ENCODE results near the gene PPP2R1A. TPM values are rescaled to one million over a fixed set of nuclear protein-coding genes. Genes with fewer than 3 reads are reported as not detected.
"Not testable (repeated sequence)": the region's sequence is repeated elsewhere in the genome, so short reads cannot be mapped to it uniquely, and the experiment has no call there.

Gene PPP2R1A
- total RNA-seq, 2 donors from 2014 or later: 241 to 252 TPM

GRCh38 chr19:52190487-52191293 lies 838 bp downstream of the PPP2R1A start:
- ATAC-seq (no peak), DNase-seq (ENCODE audit: low spot score) (no peak)
- H3K36me3 Mint-ChIP-seq: peaks cover 13% of the 10 kb centered on the region
- no peaks in the 10 kb centered on the region for H3K27me3 Mint-ChIP-seq
- peak overlapping the region; percentile 86 for H3K4me3 Mint-ChIP-seq
- H3K4me1 Mint-ChIP-seq (ENCODE audit: low read depth in 2 of 2): peaks cover 36 to 45% of the 10 kb centered on the region in 2 donors
- no peaks in the 10 kb centered on the region for H3K9me3 Mint-ChIP-seq
- H3K27ac Mint-ChIP-seq: peak overlapping the region; percentile 94 to 97

- no peaks in the 10 kb centered on the region for H3K27me3 Mint-ChIP-seq
- peak overlapping the region; percentile 86 for H3K4me3 Mint-ChIP-seq
- H3K36me3 Mint-ChIP-seq: peaks cover 13% of the 10 kb centered on the region
- DNase-seq (ENCODE audit: low spot score): no peak
- no peaks in the 10 kb centered on the region for H3K9me3 Mint-ChIP-seq
- peak overlapping the region; percentile 0 to 97 for H3K27ac Mint-ChIP-seq
- peaks cover 36 to 45% of the 10 kb centered on the region in 2 donors for H3K4me1 Mint-ChIP-seq (ENCODE audit: low read depth in 2 of 2)
- no peak for ATAC-seq
Measured at GRCh38 chr19:52191389-52191788, 1.5 kb downstream of the PPP2R1A start.

GRCh38 chr19:52191951-52192350 lies 2.1 kb downstream of the PPP2R1A start:
- Mint-ChIP-seq H3K9me3 (no peaks in the 10 kb centered on the region), H3K4me3 (peak overlapping the region; percentile 86), H3K27me3 (no peaks in the 10 kb centered on the region), H3K36me3 (peaks cover 13% of the 10 kb centered on the region), H3K27ac (peak overlapping the region; percentile 0 to 97), H3K4me1 (ENCODE audit: low read depth in 2 of 2) (peaks cover 36 to 45% of the 10 kb centered on the region in 2 donors)
- DNase-seq (ENCODE audit: low spot score) (no peak), ATAC-seq (no peak)

GRCh38 chr19:52196256-52196967 lies 6.6 kb downstream of the PPP2R1A start:
- Mint-ChIP-seq H3K4me1 (ENCODE audit: low read depth in 2 of 2) (peaks cover 31 to 44% of the 10 kb centered on the region in 2 donors), H3K36me3 (peaks cover 12% of the 10 kb centered on the region)

GRCh38 chr19:52197964-52198363 lies 8.1 kb downstream of the PPP2R1A start:
- peaks cover 22 to 42% of the 10 kb centered on the region in 2 donors for H3K4me1 Mint-ChIP-seq (ENCODE audit: low read depth in 2 of 2)
- DNase-seq (ENCODE audit: low spot score): no peak
- no peaks in the 10 kb centered on the region for H3K27me3 Mint-ChIP-seq
- H3K27ac Mint-ChIP-seq: no peak overlapping the region
- peaks cover 11% of the 10 kb centered on the region for H3K36me3 Mint-ChIP-seq
- ATAC-seq: no peak
- no peak overlapping the region for H3K4me3 Mint-ChIP-seq
- no peaks in the 10 kb centered on the region for H3K9me3 Mint-ChIP-seq

More at GRCh38 chr19:52196256-52196967, 6.6 kb downstream of the PPP2R1A start:
- Mint-ChIP-seq H3K27ac (no peak overlapping the region), H3K27me3 (no peaks in the 10 kb centered on the region), H3K9me3 (no peaks in the 10 kb centered on the region), H3K4me3 (no peak overlapping the region)
- DNase-seq (ENCODE audit: low spot score): no peak
- no peak for ATAC-seq

- Mint-ChIP-seq H3K27me3 (no peaks in the 10 kb centered on the region), H3K4me3 (no peak overlapping the region)
Measured at GRCh38 chr19:52198678-52199077, 8.8 kb downstream of the PPP2R1A start.

GRCh38 chr19:52200044-52200443 lies 10.2 kb downstream of the PPP2R1A start:
- DNase-seq (ENCODE audit: low spot score) (no peak), ATAC-seq (no peak)
- no peak overlapping the region for H3K4me3 Mint-ChIP-seq
- no peaks in the 10 kb centered on the region for H3K9me3 Mint-ChIP-seq
- no peak overlapping the region for H3K27ac Mint-ChIP-seq
- peaks cover 22% of the 10 kb centered on the region for H3K36me3 Mint-ChIP-seq
- no peaks in the 10 kb centered on the region for H3K27me3 Mint-ChIP-seq
- peaks cover 20 to 40% of the 10 kb centered on the region in 2 donors for H3K4me1 Mint-ChIP-seq (ENCODE audit: low read depth in 2 of 2)

More at GRCh38 chr19:52198678-52199077, 8.8 kb downstream of the PPP2R1A start:
- Mint-ChIP-seq H3K36me3 (peaks cover 9% of the 10 kb centered on the region), H3K9me3 (no peaks in the 10 kb centered on the region), H3K4me1 (ENCODE audit: low read depth in 2 of 2) (peaks cover 18 to 39% of the 10 kb centered on the region in 2 donors), H3K27ac (no peak overlapping the region)
- no peak for DNase-seq (ENCODE audit: low spot score)
- no peak for ATAC-seq

- H3K9me3 Mint-ChIP-seq; ATAC-seq; H3K27ac Mint-ChIP-seq; H3K27me3 Mint-ChIP-seq; DNase-seq (ENCODE audit: low spot score); H3K4me3 Mint-ChIP-seq: not testable (repeated sequence)
- H3K36me3 Mint-ChIP-seq: peaks cover 23% of the 10 kb centered on the region
- peaks cover 21 to 44% of the 10 kb centered on the region in 2 donors for H3K4me1 Mint-ChIP-seq (ENCODE audit: low read depth in 2 of 2)
Measured at GRCh38 chr19:52200755-52201391, 11.0 kb downstream of the PPP2R1A start.

GRCh38 chr19:52206481-52206880 lies 16.6 kb downstream of the PPP2R1A start:
- no peaks in the 10 kb centered on the region for H3K9me3 Mint-ChIP-seq
- H3K27ac Mint-ChIP-seq: no peak overlapping the region
- H3K4me3 Mint-ChIP-seq: no peak overlapping the region
- peaks cover 23% of the 10 kb centered on the region for H3K36me3 Mint-ChIP-seq
- H3K27me3 Mint-ChIP-seq: no peaks in the 10 kb centered on the region
- ATAC-seq: no peak
- no peak for DNase-seq (ENCODE audit: low spot score)
- H3K4me1 Mint-ChIP-seq (ENCODE audit: low read depth in 2 of 2): peaks cover 21 to 40% of the 10 kb centered on the region in 2 donors

GRCh38 chr19:52211203-52211602 lies 21.4 kb downstream of the PPP2R1A start:
- Mint-ChIP-seq H3K36me3 (peaks cover 14% of the 10 kb centered on the region), H3K27ac (no peak overlapping the region), H3K9me3 (no peaks in the 10 kb centered on the region), H3K27me3 (no peaks in the 10 kb centered on the region), H3K4me3 (no peak overlapping the region), H3K4me1 (ENCODE audit: low read depth in 2 of 2) (peaks cover 0 to 25% of the 10 kb centered on the region in 2 donors)
- ATAC-seq (no peak), DNase-seq (ENCODE audit: low spot score) (no peak)

GRCh38 chr19:52211926-52212571 lies 22.2 kb downstream of the PPP2R1A start:
- peaks cover 17% of the 10 kb centered on the region for H3K36me3 Mint-ChIP-seq
- H3K4me1 Mint-ChIP-seq (ENCODE audit: low read depth in 2 of 2): peaks cover 0 to 22% of the 10 kb centered on the region in 2 donors
- no peak for ATAC-seq
- H3K9me3 Mint-ChIP-seq: no peaks in the 10 kb centered on the region
- H3K27ac Mint-ChIP-seq: no peak overlapping the region
- H3K27me3 Mint-ChIP-seq: no peaks in the 10 kb centered on the region
- H3K4me3 Mint-ChIP-seq: no peak overlapping the region
- no peak for DNase-seq (ENCODE audit: low spot score)

- Mint-ChIP-seq H3K36me3 (peaks cover 21% of the 10 kb centered on the region), H3K27ac (peak overlapping the region in 1 of 2 donors; percentile 59), H3K9me3 (no peaks in the 10 kb centered on the region), H3K4me3 (no peak overlapping the region), H3K4me1 (ENCODE audit: low read depth in 2 of 2) (peaks cover 0 to 25% of the 10 kb centered on the region in 2 donors), H3K27me3 (no peaks in the 10 kb centered on the region)
- no peak for ATAC-seq
- DNase-seq (ENCODE audit: low spot score): no peak
Measured at GRCh38 chr19:52212572-52213255, 22.9 kb downstream of the PPP2R1A start.

GRCh38 chr19:52214241-52214640 lies 24.4 kb downstream of the PPP2R1A start:
- H3K36me3 Mint-ChIP-seq: peaks cover 26% of the 10 kb centered on the region
- DNase-seq (ENCODE audit: low spot score): no peak
- ATAC-seq: no peak
- no peak overlapping the region for H3K27ac Mint-ChIP-seq
- no peaks in the 10 kb centered on the region for H3K9me3 Mint-ChIP-seq
- H3K27me3 Mint-ChIP-seq: no peaks in the 10 kb centered on the region
- no peak overlapping the region for H3K4me3 Mint-ChIP-seq
- peaks cover 0 to 27% of the 10 kb centered on the region in 2 donors for H3K4me1 Mint-ChIP-seq (ENCODE audit: low read depth in 2 of 2)
